ENCODE results near the gene AP2A2.

AP2A2 gene

DNA sequence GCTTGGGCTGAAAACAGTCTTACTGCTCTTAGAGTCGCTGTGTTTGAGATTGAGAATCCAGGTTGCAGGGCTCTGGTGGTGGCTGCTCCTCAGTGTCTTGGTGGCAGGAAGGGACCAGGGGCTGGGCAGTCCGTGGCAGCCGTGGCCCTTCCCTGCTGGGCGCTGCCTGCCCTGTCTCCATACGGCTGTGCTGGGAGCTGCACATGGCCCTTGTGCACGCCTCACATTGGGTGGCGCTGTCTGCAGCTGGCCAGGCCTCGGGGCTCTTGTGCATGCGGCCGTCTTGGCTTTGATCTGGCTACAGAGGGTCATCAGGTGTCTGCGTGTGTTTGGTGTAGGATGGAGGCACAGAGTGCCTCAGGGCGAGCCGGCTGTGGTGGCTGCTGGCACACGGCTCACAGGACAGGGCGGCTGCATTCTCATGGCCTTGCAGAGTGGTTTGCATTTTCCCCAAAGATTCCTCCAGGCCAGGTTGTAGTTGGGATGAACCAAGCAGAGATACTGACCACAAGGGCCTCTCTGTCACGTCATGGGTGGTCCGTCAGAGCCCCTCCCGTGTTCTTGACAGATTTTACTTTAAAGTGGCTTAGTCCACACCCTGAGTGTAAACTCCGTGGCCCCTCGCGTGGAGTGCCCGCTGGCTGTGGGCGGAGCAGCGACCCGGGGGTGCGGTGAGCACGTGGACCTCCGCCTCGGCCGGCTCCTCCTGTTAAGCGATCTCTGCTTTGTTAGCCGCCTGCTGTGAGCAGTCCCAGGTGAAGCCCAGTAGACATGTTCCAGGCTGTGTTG, 76.1 kb downstream of the AP2A2 start:
- no peak for DNase-seq (ENCODE audit: low read depth)
- no peak overlapping the region for H3K4me3 ChIP-seq (ENCODE audit: low read depth, low read length)
- TF ChIP-seq, protein P1, sequence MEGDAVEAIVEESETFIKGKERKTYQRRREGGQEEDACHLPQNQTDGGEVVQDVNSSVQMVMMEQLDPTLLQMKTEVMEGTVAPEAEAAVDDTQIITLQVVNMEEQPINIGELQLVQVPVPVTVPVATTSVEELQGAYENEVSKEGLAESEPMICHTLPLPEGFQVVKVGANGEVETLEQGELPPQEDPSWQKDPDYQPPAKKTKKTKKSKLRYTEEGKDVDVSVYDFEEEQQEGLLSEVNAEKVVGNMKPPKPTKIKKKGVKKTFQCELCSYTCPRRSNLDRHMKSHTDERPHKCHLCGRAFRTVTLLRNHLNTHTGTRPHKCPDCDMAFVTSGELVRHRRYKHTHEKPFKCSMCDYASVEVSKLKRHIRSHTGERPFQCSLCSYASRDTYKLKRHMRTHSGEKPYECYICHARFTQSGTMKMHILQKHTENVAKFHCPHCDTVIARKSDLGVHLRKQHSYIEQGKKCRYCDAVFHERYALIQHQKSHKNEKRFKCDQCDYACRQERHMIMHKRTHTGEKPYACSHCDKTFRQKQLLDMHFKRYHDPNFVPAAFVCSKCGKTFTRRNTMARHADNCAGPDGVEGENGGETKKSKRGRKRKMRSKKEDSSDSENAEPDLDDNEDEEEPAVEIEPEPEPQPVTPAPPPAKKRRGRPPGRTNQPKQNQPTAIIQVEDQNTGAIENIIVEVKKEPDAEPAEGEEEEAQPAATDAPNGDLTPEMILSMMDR (IDR thresholded peaks at IDR 0.05; ENCODE audit: low read depth, low read length, missing control alignments): no peak

GRCh38 chr11:1002406-1002984, 76.8 kb downstream of the AP2A2 start:
- DNase-seq (ENCODE audit: low read depth): no peak
- no peak overlapping the region for H3K4me3 ChIP-seq (ENCODE audit: low read depth, low read length)
- TF ChIP-seq, protein P1 (IDR thresholded peaks at IDR 0.05; ENCODE audit: low read depth, low read length, missing control alignments): no peak

DNA sequence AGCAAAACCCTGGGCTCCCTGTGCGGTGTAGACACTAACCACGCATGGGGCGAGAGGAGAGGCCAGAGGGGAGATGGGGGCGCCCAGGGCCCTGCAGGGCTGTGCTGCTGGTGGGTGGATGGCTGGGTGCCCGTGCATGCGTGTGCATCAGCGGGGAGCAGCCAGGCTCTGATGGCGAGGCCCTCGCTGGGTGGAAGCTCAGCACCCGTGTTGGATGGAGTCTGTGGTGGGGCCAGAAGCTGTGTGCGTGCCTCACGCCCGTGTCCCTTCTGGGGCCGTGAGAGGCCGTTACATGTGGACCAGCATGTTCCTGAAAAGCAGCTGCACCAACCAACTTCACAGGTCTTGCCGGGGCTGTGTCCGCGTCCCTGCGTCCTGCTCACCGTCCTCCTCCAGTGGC, 77.5 kb downstream of the AP2A2 start:
- DNase-seq (ENCODE audit: low read depth): no peak
- TF ChIP-seq, protein P1 (IDR thresholded peaks at IDR 0.05; ENCODE audit: low read depth, low read length, missing control alignments): no peak
- no peak overlapping the region for H3K4me3 ChIP-seq (ENCODE audit: low read depth, low read length)

DNA sequence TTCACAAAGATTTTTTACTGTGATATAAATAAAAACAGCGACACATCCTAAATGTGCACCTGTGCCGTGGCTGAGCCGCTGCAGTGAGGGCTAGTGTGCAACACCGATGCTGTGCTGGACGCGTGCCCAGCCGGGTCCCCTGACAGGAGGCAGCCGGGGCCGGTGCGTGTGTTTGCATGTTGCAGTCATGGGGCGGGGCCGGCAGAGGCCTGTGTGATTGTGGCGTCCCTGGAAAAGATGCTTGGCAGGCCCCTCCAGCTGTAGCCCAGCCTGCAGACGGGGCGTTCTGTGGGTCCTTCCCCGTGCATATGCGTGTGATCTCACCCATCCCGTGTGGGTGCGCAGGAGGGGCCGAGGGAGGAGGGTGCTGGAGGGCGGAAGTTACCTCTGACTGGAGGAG, 80.3 kb downstream of the AP2A2 start:
- TF ChIP-seq, protein P1 (IDR thresholded peaks at IDR 0.05; ENCODE audit: low read depth, low read length, missing control alignments): no peak
- no peak for DNase-seq (ENCODE audit: low read depth)
- no peak overlapping the region for H3K4me3 ChIP-seq (ENCODE audit: low read depth, low read length)

GRCh38 chr11:1006762-1007161, 81.1 kb downstream of the AP2A2 start:
- TF ChIP-seq, protein P1 (IDR thresholded peaks at IDR 0.05; ENCODE audit: low read depth, low read length, missing control alignments): no peak
- no peak for DNase-seq (ENCODE audit: low read depth)
- H3K4me3 ChIP-seq (ENCODE audit: low read depth, low read length): no peak overlapping the region

DNA sequence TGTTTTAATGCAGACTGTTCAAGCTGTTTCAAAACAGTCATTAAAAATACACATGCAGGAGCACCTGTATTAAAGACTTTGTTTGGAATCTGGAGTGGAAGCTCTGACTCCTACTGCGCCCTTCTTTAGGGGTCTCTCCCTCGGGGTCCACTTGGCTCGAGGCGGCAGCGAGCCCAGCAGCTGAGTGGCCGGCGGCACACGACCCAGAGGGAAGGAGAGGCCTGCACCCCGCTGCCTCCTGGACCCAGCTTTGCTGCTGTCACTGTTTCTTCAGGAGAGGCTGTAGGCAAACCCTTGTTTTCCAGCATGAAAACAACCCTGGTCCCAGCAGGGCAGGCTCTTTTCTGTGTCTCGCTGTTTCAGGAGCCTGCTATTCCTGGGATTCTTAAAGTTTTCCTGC, 81.6 kb downstream of the AP2A2 start:
- DNase-seq (ENCODE audit: low read depth): no peak
- H3K4me3 ChIP-seq (ENCODE audit: low read depth, low read length): no peak overlapping the region
- TF ChIP-seq, protein P1 (IDR thresholded peaks at IDR 0.05; ENCODE audit: low read depth, low read length, missing control alignments): no peak
